HG03108 (cell line): Measurements from ENCODE around the gene COL27A1.

Experiments used
- ATAC-seq: cut with Tn5 transposase; IDR thresholded peaks from one replicate; pipeline ENCODE4 v1.9.1; 2021; ENCODE audit warnings: moderate library complexity; ENCODE audit not compliant: unreplicated experiment

The COL27A1 gene

DNA sequence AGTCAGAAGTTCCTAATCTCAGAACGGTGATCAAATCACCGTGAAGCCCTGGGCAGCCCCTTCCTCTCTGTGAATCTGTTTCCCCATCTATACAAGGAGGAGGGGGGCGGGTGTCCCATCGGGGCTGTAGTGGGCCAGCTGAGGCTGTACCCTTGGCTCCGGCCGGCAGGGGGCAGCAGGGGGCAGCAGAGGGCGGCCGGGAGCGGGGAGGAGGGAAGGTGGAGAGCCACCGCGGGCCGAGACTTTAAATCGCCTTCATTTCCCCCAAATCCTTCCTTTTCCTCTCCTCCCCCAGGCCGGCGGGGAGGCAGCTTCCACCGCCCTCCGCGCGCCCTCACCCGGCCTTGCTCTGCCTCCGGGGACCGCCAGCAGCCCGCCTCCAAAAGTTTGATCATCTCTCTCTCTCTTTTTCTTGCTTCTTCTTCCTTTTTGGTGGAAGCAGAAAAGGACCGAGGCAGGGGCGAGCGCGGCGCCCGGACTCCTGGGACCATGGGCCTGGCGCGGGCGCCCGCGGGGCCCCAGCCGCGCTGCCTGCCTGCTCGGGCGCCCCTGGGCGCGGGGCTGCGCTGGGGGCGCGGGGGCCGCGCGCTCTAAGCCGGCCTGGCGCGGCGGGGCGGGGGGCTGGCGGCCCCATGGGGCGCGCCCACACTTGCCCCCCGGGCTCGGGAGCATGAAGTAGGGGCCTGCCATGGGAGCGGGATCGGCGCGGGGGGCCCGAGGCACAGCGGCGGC lies at the start of gene COL27A1:
TSS of gene COL27A1 (plus strand) at position 275 of the 732 bp plus-strand sequence. CDS start at position 689, 414 bp downstream.
- ATAC-seq = no peak

DNA sequence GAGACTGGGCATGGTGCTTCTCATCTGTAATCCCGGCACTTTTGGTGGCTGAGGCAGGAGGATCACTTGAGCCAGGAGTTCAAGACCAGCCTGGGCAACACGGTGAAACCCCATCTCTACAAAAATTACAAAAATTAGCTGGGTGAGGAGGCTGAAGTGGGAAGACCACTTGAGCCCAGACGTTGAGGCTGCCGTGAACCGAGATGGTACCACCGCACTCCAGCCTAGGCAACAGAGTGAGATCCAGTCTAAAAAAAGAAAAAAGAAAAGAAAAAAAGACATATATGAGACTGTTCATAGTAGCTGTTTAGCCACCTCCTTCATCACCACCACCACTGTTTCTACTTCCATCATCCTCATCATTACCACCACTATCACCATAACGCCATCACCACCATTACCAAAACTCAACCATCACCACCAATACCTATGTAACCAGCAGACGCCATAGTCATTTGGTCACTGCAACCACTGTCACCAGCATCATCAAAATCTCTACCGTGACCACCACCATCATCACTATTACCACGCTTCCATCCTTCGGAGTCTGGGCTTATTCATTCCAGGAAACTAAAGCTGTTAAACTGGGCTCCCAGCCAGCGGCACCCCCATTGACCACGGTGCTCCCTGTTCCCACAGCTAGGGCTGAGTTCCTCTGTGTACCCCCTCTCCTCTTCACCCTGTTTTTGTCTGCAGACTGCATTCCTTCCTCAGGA lies 47.9 kb upstream of the COL27A1 start:
- no peak for ATAC-seq

DNA sequence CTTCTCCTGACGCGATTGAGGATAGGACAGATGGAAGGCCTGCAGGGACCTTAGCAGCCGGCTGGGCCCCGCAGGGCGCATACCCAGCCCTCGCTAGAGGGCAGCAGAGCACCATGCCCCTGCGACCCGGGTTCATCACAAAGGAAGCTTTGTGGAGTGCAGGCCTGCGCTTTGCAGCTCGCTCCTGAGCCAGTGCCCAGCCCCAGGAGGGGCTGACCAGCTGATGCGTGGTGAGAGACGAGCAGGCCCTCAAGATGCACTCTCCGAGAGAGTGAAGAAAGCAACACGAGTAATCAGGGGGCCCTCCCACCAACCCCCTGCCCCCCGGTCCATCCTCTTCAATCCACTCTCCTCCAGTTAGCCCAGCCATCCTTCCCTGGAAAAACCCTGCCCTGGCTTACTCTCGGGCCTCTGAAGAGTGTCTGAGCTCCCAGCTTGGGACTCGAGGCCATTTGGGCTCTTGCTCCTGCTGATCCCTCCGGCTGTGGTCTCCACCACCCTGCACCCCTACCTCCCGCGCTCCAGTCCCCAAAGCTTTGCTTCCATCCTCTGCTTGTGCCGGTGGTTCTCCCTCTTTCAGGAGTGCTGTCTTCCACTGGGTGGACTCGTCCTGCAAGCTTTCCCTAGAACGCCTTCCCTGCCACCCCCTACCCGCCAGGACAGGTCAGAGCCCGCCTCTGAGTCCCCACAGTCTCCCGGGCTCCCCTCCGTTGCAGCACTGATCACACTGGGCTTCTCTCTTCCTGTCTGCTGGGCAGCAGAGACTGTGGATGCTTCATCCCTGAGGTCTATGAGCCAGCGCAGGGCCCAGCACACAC lies 47.1 kb upstream of the COL27A1 start:
- no peak for ATAC-seq

DNA sequence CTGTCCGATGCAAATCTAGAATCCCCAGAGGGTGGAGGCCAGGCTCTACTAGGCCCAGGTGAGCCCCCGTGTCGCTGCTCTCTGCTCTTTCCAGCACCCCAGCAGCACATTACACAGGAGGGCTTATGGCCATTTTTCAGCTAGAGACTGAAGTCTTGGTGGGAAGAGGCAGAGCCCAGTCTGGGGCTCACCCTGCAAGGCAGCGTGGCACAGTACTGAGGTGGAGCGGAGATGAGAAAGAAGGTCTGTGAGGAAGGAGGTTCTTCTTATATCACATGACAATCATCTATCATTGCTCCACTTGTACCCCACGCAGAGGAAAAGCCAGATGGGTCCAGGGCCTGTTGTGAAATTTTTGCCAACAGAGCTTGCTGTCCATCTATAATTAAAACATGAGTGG lies 46.2 kb upstream of the COL27A1 start:
- no peak for ATAC-seq

DNA sequence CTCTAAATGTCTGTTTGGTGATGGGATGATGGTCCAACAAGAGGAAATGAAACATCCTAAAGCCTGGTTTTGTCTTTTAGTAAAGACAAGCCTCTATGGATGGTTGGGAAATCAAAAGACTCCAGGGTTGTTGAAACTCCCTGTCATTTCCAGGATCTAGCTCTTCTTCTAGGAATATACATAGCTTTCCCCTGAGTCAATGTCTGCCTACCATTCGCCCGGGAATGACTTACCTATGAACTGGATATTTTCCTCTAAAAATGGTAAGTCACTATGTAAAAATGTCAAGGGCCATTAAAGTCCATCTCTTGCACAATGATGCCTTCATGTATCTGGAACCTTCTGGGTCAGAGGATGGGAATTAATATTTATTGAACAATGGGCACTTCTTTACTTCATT lies 45.2 kb upstream of the COL27A1 start:
- no peak for ATAC-seq

DNA sequence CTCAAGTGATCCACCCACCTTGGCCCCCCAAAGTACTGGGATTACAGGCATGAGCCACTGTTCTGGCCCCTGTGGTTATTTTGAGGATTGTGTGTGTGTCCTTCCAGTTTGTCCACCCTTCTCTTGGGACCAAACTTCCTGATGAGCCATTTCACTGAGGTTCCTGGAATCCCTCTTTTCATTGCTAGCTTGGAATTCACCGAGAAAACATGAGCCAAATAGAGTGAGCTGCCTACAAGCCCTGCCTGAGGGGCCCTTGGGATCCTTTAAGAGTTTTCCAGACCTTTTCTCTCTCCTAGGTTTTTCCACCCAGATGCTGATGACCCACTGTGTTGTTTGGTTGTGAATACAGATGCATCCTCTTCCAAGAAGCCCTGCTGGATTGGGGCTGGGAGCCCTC lies 43.0 kb upstream of the COL27A1 start:
- no peak for ATAC-seq

DNA sequence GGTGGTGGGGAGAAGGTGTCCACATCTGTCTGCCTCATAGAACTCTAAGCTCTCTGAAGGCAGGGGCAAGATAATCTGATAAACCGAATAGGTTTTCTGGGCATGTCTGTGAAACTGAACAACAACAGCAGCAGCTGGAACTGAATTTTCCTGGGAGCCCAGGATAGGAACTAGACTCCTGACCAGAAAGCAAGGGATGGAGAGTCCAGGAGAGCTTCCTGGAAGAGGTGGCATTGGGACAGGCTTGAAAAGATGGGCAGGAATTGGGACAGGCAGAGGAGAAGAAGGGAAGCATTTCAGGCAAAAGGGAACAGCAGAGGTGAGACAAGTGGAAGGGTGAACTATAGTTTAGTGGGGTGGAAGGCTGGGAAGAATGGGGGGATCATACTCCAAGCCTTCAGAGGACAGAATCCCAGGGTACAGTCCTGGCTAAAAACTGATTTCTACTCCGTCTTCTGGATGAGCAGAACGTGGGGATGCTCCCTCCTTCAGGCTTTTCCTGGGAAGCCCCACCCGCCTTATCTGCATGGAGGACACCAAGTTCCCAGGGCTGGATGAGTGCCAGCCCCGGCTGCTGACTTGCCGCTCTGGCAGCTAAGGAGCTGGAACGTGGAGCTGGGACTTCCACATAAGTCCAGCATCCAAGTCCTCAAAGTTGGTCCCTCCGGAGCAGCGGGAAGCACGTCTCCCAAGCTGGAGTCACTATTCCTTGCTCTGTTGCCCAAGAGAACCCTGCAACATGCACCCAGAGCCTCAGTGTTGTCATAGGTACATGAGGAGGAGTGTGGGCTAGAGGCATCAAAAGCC lies 42.4 kb upstream of the COL27A1 start:
- no peak for ATAC-seq

DNA sequence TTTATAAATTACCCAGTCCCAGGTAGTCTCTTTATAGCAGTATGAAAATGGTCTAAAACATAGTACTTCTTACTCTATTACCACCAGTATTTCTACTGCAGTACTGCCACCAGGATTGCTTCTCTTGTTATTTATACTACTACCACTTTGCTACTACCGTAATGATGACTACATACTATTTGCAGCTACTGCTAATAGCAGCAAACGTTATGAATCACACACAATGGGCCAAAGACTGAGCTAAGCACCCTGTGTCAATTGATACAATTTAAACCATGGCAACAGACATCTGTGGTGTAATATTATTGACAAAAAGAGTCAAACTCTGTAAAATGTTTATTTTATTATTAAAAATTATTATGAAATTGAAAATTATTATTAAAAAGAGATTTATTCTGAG lies 41.0 kb upstream of the COL27A1 start:
- ATAC-seq = no peak

DNA sequence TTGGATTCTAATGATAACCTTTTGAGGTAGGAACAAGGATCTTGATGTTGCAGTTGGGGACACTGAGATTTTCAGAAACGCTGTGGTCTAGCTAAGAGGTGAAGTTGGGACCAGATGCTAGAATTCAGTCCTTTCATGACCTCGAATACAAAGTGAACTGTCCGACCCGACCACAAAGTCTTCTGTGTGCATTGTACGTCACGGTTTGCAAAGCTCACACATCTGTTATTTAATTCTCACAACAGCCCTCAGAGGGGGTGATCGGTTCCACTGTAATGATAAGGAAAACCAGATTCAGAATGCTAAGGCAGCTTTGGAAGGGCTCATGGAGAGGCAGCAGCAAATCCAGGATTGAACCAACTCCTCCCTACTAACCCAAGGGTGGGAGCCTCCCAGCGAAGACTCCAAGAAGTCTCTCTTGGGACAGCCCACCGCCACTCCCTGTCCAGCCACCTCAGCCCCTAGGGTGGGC lies 39.6 kb upstream of the COL27A1 start:
- ATAC-seq = no peak

DNA sequence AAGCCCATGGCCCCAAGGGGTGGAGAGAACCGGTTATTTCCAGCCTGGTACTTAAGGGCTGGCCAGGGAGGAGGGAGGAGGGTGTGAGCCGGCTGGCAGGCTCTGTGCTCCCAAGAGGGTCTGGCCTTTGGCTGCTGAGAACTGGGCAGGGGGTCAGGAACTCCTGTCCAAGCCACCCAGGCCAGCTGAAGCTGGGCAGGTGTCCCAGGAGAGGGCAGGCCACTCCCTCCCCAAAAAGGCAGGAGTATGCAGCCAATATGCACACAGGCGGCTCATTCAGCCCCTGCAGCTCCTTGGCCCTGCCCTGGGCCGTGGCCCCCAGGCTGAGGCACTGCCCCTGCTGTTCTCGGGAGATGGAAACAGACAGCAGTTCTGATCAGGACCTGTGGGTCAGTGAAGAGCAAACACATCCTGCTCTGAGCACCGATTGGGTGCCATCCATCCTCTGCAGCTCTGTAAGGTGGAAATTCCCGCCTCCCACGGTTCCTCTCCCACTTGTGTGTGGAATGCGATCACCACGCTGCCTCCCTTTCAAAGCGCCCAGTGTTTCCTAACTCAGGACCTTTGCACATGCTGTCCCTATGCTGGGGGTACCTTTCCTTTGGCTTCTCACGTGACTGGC lies 39.1 kb upstream of the COL27A1 start:
- ATAC-seq = no peak

DNA sequence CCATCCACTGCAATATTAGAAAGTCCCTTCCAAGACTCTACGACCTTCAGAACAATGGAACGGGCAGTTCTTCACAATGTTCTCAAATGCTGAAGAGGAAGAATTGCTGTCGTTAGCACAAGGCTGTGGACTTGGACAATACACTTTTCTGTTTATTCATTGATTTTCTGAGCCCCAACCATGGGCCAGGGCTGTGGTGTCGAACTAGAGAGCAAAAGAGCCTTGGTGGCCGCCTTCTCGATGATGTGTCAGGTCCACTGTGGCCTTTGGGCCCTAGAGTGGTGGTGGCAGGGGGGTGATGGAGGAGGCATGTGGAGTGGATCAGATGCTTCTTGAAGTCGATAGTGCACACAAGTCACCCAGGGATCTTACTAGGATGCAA lies 37.7 kb upstream of the COL27A1 start:
- no peak for ATAC-seq

DNA sequence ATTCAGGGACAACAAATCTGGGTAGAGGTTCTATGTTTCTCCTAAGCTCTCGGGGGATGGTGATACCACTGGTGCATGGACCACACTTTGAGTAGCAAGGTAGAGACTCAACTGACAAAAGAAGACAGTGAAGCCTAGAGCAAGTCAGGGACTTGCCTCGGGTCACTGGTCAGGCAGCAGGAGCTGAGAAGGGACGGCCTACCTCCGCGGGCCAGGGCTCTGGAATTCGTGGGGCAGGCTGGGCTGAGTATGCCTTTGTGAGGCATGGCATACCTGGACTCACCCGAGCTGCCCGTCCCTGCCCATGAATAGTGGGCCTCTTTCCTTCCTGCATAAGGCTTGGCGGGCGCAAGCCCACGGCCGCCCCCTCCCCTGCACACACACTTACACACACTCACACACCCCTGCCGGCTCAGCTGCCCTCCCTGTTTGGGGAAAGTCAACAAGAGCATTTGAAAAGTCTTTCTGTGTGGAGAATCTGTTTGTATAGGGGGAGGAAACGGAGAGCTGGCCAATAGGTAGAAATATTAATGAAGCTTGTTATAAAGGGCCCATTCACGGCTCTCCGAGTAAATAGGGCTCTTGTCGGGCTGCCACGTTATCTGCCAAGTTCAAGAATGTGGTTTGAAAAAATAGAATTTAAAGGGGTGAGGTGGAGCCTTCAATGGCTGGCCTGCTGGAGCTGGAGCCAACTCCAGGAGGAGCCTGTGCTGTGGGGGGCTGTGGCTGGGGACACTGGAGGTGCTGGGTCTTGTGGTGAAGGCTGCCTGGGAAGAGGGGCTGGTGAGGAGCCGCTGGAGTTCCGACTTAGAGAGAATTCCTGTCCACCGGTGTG lies 37.1 kb upstream of the COL27A1 start:
- ATAC-seq = no peak

DNA sequence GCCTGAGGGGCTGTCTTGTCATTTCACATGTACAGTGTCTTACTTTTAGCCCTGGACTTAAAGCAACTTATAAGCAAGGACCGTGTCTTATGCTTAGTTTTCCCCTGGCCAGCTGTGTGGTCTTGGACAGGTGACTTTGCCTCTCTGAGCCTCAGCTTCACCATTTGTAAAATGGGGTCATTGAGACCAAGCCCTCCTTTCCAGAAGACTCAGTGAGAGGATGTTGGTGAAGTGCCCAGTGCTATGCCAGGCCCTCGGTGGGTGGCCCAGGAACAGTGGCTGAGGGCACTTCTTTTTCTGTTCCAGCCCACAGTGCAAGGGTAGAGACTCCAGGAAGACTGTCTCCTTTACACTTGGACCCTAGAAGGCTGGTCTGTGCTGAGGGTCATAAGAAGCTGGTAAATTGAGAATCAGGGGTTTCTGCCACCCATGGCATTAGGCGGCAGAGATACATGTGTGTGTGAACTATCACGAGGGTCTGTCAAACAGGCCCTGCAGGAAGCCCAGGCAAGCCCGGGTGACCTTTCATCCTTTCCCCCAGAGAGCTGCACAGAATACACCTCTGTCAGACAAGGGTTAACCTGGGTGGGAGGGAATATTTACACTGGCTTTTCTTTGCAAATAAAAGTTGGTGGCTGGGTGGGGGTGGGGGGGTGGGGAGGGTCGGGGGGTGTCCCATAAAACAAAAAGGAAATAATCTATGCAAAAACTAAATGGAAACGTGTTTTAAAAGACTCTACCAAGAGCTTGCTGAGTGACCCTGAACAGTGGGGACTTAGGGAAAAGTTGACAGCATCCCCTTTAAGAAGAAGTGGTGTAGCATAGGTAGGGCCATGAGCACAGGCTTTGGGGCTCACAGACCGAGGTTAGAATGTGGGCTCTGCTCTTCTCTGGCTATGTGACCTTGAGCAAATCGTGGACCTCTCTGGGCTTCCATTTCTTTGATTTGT lies 35.8 kb upstream of the COL27A1 start:
- no peak for ATAC-seq

DNA sequence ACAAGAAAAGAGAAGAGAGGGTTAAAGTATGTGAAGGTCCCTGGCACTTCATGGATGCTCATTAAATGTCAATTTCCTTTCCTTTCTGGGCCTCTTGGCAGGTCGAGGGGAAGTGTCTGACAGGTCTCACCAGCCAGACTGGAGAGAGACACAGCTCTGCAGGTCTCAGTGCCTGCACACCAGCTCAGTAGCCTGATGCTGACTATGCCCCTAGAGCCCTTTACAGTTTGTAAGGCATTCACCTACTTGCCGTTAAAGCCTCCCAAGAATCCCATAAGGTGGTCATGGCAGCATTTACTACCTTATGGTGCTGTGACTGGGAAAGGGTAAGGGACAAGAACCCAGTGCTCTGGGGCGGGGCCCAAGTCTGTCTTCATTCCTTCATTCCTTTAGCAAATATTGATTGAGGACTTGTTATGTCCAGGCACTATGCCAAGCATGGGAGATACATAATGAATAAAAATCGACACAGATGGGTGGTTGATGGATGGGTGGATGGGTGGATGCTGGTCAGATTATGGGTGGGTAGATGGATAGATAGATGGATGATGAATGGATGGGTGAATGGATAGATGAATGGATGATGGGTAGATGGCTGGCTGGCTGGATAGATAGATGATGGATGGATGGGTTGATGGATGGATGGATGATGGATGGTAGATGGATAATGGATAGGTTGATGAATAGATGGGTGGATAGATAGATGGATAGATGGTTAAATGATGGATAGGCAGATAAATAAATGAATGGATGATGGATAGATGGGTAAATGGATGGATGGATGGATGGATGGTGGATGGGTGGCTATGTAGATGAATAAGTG lies 34.9 kb upstream of the COL27A1 start:
- no peak for ATAC-seq

DNA sequence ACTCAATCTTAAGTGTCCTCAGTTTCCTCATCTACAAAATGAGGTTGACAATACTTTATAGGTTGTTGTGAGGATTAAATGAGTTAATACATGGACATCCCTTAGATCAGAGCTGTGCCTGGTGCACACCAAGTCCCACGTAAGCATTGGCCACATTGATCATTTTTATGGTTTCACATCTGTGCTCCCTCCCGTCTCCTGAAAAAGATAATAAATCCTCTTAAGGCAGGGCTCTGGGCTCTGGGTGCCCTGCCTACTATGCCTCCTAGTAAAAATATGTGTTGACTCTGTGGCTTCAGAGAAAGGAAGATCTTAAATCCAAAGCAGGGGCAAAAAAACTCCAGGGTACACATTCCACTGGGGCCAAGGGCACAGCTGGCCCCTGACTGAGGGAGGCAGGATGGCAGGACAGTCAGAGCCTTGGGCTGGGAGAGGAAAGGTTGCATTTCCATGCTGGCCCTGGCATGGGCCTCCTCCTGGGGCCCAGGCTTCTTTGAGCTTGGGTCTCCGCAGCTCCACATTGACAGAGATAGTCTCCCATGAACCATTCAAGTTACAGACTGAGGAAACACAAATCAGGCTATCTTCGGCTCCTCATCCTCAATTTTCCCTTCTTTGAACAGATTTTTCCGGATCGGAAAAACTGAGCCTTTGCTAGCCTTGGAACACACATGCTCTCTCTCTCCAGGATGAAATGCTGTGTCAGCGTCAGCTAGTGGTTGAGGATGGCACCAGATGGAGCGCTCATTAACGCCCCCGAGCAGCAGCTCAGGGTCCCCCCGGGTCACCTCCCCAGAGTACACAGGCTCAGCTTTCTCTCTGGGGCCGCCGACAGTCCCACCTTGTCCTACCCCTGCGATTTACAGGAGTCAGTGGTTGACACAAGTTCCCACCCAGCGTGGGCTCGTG lies 33.9 kb upstream of the COL27A1 start:
- ATAC-seq = no peak
